Stimulated activated naive CD8-positive, alpha-beta T cell treated with anti-CD3 and anti-CD28 coated beads, Interleukin-15, amount 100 ng/mL, for 72 hours (primary cell): ENCODE data around the gene KPNA6.
"Not testable (repeated sequence)": the region's sequence is repeated elsewhere in the genome, so short reads cannot be mapped to it uniquely, and the experiment has no call there.

ENCODE experiments used
- ATAC-seq: fragments of 150-1000 bp; cut with Tn5 transposase; 2 replicates; pipeline ENCODE4 v1.10.0; 2021; ENCODE audit warnings: mild to moderate bottlenecking, moderate library complexity
- DNase-seq, 2 donors: peaks; one replicate each; pipeline ENCODE4 v3.0.0; 2021 to 2022
- H3K27ac Mint-ChIP-seq, 2 donors: one replicate each; pipeline ENCODE4 v1.8.0; 2022; ENCODE audit warnings: mild to moderate bottlenecking in 2 of 2, mixed read lengths in 2 of 2, moderate library complexity in 2 of 2
- H3K27me3 Mint-ChIP-seq: one replicate; pipeline ENCODE4 v1.8.0; 2022; ENCODE audit warnings: mixed read lengths
- H3K4me1 Mint-ChIP-seq: one replicate; pipeline ENCODE4 v1.8.0; 2022; ENCODE audit warnings: mild to moderate bottlenecking, mixed read lengths
- H3K4me3 Mint-ChIP-seq, 2 donors: one replicate each; pipeline ENCODE4 v1.8.0; 2022; ENCODE audit warnings: mild to moderate bottlenecking in 2 of 2, mixed read lengths in 2 of 2, moderate library complexity in 1 of 2
- H3K9me3 Mint-ChIP-seq, 2 donors: one replicate each; pipeline ENCODE4 v1.8.0; 2022; ENCODE audit warnings: mixed read lengths in 2 of 2

The KPNA6 gene

GRCh38 chr1:32107742-32108661 is at the start of gene KPNA6:
KPNA6 (plus strand) TSS chr1:32108056; CDS start chr1:32108131, 75 bp downstream.
- no peaks in the 10 kb centered on the region for H3K9me3 Mint-ChIP-seq
- DNase-seq (peak; percentile 87 to 91), ATAC-seq (peak; percentile 87)
- peak within 1 kb of the TSS; percentile 97 to 99 for H3K4me3 Mint-ChIP-seq
- H3K4me1 Mint-ChIP-seq = peaks cover 38% of the 10 kb centered on the region
- peak within 1 kb of the TSS; percentile 98 for H3K27ac Mint-ChIP-seq
- no peaks in the 10 kb centered on the region for H3K27me3 Mint-ChIP-seq

- DNase-seq (no peak), ATAC-seq (no peak)
- Mint-ChIP-seq H3K27ac (peak overlapping the region in 1 of 2 donors; percentile 33), H3K27me3 (no peaks in the 10 kb centered on the region), H3K4me1 (peaks cover 9% of the 10 kb centered on the region), H3K4me3 (no peak overlapping the region), H3K9me3 (no peaks in the 10 kb centered on the region)
Observed at GRCh38 chr1:32060914-32061313, 46.9 kb upstream of the KPNA6 start.

GRCh38 chr1:32062867-32063230 is 45.0 kb upstream of the KPNA6 start:
- DNase-seq = no peak
- H3K4me3 Mint-ChIP-seq = no peak overlapping the region
- no peaks in the 10 kb centered on the region for H3K27me3 Mint-ChIP-seq
- no peak for ATAC-seq
- H3K27ac Mint-ChIP-seq = peak overlapping the region in 1 of 2 donors; percentile 5
- peaks cover 15% of the 10 kb centered on the region for H3K4me1 Mint-ChIP-seq
- no peaks in the 10 kb centered on the region for H3K9me3 Mint-ChIP-seq

DNA sequence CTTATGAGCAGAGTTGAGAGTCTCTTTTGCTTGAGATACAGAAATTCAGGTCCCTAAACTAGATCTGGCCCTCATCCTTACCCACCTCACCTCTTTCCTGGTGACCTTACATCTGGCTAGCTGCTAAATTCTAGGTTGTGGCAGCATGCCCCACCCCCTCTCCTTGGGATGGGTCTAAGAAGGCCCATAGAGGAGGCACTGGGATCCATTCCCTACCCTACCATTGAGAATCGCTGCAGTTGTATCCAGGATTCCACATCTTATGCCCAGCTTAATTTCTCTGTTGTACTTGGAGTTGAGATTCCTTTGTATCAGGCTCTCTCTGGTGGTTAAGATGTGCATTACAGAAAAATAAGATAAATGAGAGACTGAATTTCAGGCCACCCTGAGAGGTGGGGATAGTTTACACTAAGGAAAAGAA is 44.6 kb upstream of the KPNA6 start:
- Mint-ChIP-seq H3K27me3 (no peaks in the 10 kb centered on the region), H3K4me1 (peaks cover 15% of the 10 kb centered on the region), H3K27ac (no peak overlapping the region), H3K9me3 (no peaks in the 10 kb centered on the region), H3K4me3 (no peak overlapping the region)
- ATAC-seq (peak; percentile 67), DNase-seq (no peak)

DNA sequence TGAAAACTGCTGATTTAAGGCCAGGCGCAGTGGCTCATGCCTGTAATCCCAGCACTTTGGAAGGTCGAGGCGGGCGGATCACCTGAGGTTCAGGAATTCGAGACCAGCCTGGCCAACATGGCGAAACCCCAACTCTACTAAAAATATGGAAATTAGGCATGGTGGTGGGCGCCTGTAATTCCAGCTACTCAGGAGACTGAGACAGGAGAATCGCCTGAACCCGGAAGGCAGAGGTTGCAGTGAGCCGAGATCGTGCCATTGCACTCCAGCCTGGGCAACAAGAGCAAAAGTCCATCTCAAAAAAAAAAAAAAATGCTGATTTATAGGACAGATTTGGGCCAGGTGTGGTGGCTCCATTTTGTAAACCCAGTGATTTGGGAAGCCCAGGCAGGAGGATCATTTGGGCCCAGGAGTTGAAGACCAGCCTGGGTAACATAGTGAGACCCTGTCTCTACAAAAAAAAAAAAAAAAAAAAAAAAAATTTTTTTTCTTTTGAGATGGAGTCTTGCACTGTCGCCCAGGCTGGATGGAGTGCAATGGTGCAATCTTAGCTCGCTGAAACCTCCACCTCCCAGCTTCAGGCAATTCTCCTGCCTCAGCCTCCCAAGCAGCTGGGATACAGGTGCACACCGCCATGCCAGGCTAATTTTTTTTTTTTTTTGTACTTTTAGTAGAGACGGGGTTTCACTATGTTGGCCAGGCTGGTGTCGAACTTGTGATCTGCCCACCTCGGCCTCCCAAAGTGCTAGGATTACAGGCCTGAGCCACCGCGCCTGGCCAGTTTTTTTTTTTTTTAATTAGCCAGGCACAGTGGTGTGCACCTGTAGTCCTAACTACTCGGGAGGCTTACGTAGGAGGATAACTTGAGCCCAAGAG is 42.0 kb upstream of the KPNA6 start:
- peaks cover 15% of the 10 kb centered on the region for H3K4me1 Mint-ChIP-seq
- H3K4me3 Mint-ChIP-seq = not testable (repeated sequence)
- H3K27ac Mint-ChIP-seq = peak overlapping the region in 1 of 2 donors; percentile 19

GRCh38 chr1:32066489-32066873 is 41.4 kb upstream of the KPNA6 start:
- DNase-seq (no peak), ATAC-seq (peak; percentile 43)
- no peak overlapping the region for H3K4me3 Mint-ChIP-seq
- no peaks in the 10 kb centered on the region for H3K27me3 Mint-ChIP-seq
- peak overlapping the region in 1 of 2 donors; percentile 74 for H3K27ac Mint-ChIP-seq
- peaks cover 15% of the 10 kb centered on the region for H3K4me1 Mint-ChIP-seq
- H3K9me3 Mint-ChIP-seq = no peaks in the 10 kb centered on the region

More for the DNA sequence above, 42.0 kb upstream of the KPNA6 start:
- H3K9me3 Mint-ChIP-seq, ATAC-seq, H3K27me3 Mint-ChIP-seq, DNase-seq: not testable (repeated sequence)

DNA sequence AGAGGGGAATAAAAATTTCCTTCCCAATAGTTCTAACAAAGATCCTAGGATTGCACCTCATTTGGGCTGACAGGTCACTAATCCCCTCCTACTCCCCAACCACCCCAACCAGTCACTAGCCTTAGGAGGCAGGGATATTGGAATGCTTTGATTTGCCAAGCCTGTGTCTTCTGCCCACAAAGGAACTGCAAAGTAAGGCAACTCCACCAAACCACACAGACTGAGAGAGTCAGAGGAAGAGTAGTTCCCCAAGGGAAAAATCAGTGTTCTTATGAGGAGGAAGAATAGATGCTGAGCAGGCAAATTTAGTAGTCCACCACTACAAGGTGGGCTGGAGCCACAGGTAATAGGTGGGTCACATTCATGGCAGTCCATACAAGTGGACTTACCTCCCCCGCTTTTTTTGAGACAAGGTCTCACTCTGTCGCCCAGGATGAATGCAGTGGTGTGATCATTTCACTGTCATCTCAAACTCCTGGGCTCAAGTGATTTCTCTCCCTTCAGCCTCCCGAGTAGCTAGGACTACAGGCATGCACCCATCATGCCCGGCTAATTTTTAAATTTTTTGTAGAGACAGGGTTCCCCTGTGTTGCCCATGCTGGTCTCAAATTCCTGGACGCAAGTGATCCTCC is 38.8 kb upstream of the KPNA6 start:
- DNase-seq (no peak), ATAC-seq (no peak)
- Mint-ChIP-seq H3K27ac (no peak overlapping the region), H3K4me1 (peaks cover 27% of the 10 kb centered on the region), H3K4me3 (no peak overlapping the region), H3K27me3 (no peaks in the 10 kb centered on the region), H3K9me3 (no peaks in the 10 kb centered on the region)

DNA sequence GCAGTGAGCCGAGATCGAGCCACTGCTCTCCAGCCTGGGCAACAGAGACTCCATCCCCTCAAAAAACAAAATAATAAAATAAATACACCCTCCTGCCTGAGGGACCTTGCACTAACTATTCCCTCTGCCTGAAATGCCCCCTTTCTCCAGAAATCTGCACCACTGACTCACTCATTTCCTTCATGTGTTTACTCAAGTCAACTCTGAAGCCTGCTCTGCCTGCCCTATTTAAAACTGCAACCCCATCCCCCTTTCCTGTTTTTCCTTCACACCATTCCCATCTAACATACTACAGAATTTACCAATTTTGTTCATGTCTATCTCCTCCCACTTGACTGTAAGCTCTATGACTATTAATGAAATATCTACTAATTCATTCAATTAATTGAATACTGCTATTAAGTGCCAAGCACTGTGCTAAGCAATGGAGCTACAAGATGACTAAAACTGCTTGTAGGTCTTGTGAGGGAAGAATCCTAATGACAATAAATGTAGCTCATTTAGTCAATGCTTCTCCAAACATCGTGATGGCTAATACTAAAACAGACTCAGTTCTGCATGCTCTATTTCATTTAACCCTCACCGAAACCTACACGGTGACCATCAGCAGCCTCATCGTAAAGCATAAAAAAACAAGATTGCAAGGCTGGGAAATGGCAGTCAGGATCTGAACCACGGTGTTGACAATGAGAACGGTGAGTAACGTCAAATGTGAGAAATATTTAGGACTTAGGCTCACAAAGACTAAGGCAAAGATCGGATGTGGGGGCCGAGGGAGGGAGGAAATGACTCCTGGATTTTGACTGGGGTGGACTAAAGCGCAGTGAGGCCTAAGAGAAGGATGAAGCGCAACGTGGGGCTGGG is 35.9 kb upstream of the KPNA6 start:
- peak; percentile 55 for ATAC-seq
- Mint-ChIP-seq H3K4me1 (peaks cover 39% of the 10 kb centered on the region), H3K27ac (peak overlapping the region; percentile 86 to 95), H3K9me3 (no peaks in the 10 kb centered on the region), H3K4me3 (peak overlapping the region; percentile 86 to 98), H3K27me3 (no peaks in the 10 kb centered on the region)
- DNase-seq = no peak

DNA sequence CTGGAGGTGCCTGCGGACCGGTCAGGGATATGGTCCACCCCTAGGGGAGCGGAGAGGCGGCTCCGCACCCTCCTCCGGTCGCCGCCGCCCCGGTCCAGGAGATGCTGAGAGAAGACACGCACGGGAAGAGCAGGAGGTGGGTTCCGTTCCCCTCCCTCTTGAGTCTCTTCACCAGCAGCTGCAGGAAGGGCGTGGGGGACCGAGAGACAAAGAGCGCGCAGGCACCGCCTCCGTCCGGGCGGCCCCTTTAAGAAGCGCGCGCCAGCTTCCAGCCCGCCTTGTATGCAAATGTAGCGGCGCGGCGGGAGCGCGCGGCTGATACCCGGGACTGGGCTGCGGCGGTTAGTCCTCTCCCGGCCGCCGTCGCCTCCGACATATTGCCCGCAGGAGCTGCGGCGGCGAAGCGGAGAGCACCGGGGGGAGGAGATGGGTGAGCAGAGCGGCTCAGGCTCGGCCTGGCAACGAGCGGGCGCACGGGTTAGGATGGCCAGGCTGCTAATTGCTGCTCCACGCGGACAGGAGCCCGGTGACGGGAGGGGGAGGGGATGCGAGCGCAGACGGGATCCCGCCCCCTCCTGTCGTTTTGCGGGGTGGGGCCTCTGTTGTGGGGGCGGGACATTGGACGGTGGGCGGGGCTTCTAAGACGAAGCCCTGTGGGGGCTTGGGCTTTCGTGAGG is 35.1 kb upstream of the KPNA6 start, which contains the start of gene TMEM39B:
TSS of gene TMEM39B (plus strand) at position 318 of the 677 bp plus-strand sequence. CDS start at position 427, 109 bp downstream.
- peak within 1 kb of the TSS; percentile 86 to 95 for H3K27ac Mint-ChIP-seq
- ATAC-seq = peak; percentile 95
- peak within 1 kb of the TSS; percentile 86 to 98 for H3K4me3 Mint-ChIP-seq
- peaks cover 44% of the 10 kb centered on the region for H3K4me1 Mint-ChIP-seq
- H3K27me3 Mint-ChIP-seq = no peaks in the 10 kb centered on the region
- no peaks in the 10 kb centered on the region for H3K9me3 Mint-ChIP-seq
- DNase-seq = peak; percentile 95 to 96

GRCh38 chr1:32073299-32074229 is 34.3 kb upstream of the KPNA6 start:
- Mint-ChIP-seq H3K9me3 (no peaks in the 10 kb centered on the region), H3K27me3 (no peaks in the 10 kb centered on the region), H3K4me3 (peak overlapping the region; percentile 86 to 98), H3K27ac (peak overlapping the region; percentile 72 to 95), H3K4me1 (peaks cover 44% of the 10 kb centered on the region)
- peak; percentile 26 for ATAC-seq
- DNase-seq = no peak

GRCh38 chr1:32074841-32075240 is 33.0 kb upstream of the KPNA6 start:
- ATAC-seq (no peak), DNase-seq (no peak)
- Mint-ChIP-seq H3K9me3 (no peaks in the 10 kb centered on the region), H3K27ac (no peak overlapping the region), H3K4me1 (peaks cover 44% of the 10 kb centered on the region), H3K27me3 (no peaks in the 10 kb centered on the region), H3K4me3 (no peak overlapping the region)

DNA sequence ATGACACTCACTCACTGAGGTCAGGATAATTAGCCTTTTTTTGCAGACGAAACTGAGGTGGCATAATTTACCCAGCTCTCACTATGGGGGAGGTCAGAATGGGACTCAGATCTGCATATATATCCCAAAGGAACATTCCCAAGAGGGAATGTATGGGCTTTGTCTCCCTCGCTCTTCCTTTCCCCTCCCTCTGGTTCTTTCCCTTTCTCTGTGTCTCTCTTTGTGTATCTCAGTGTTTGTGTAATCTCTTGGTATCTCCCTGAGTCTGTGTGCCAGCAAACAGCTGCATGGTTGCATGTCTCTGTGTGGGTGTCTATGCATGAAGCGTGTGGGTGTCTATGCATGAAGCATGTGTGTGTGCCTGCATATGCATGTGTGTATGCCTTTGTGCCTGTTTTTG is 30.4 kb upstream of the KPNA6 start:
- Mint-ChIP-seq H3K4me1 (peaks cover 41% of the 10 kb centered on the region), H3K27ac (peak overlapping the region; percentile 3 to 70), H3K4me3 (no peak overlapping the region), H3K27me3 (no peaks in the 10 kb centered on the region), H3K9me3 (no peaks in the 10 kb centered on the region)
- DNase-seq (no peak), ATAC-seq (no peak)

- no peak overlapping the region for H3K4me3 Mint-ChIP-seq
- peaks cover 12% of the 10 kb centered on the region for H3K4me1 Mint-ChIP-seq
- H3K27ac Mint-ChIP-seq = peak overlapping the region in 1 of 2 donors; percentile 28
- no peaks in the 10 kb centered on the region for H3K27me3 Mint-ChIP-seq
- no peak for ATAC-seq
- DNase-seq = no peak
- no peaks in the 10 kb centered on the region for H3K9me3 Mint-ChIP-seq
Observed at GRCh38 chr1:32082022-32082421, 25.8 kb upstream of the KPNA6 start.
